IMR-90 (cell line): ENCODE measurements around the gene MAOB. TPM values are rescaled to one million over a fixed set of nuclear protein-coding genes. Genes with fewer than 3 reads are reported as not detected.

ENCODE experiments used
- ATAC-seq: fragments of 200-7000 bp; cut with Tn5 transposase; 2 replicates; pipeline ENCODE4 v1.9.1; 2020; ENCODE audit warnings: low read depth, mild to moderate bottlenecking, moderate library complexity
- BruUV-seq: library from RNA; stranded (reverse); fragments of 400-500 nt; replicated peaks from 2 replicates; lab custom pipeline; 2021; lab: Mats Ljungman, UMichigan
- CTCF ChIA-PET: fragments of 300-600 bp; formaldehyde crosslinking; extraction: SDS; loops from one replicate; lab custom pipeline; 2021; ENCODE audit warnings: antibody characterized with exemption; lab: Yijun Ruan, JAX
- POLR2A ChIA-PET: fragments of 300-600 bp; sonication (Branson Sonifier 250); formaldehyde crosslinking; loops from one replicate; lab custom pipeline; 2022; ENCODE audit warnings: antibody characterized with exemption; ENCODE audit not compliant: unreplicated experiment; lab: Charles Lee
- DNase-seq: peaks from one replicate; pipeline ENCODE4 v3.0.0; 2013
- H2AFZ ChIP-seq: replicated peaks from 2 replicates; pipeline ENCODE3; 2013; ENCODE audit warnings: low read length, mild to moderate bottlenecking; ENCODE audit not compliant: poor library complexity
- H2AK5ac ChIP-seq: 2 replicates; pipeline ENCODE4 v1.6.1; 2013; ENCODE audit warnings: low read depth, low read length, inconsistent platforms
- H2AK9ac ChIP-seq: replicated peaks from 2 replicates; pipeline ENCODE3; 2013; ENCODE audit warnings: mild to moderate bottlenecking, low read depth, low read length, moderate library complexity; ENCODE audit not compliant: poor library complexity
- H2BK120ac ChIP-seq: 2 replicates; pipeline ENCODE4 v1.6.1; 2013; ENCODE audit warnings: low read depth, low read length, inconsistent platforms
- H2BK15ac ChIP-seq: 3 replicates; pipeline ENCODE4 v1.6.1; 2013; ENCODE audit warnings: low read depth, low read length, inconsistent platforms
- H2BK20ac ChIP-seq: 2 replicates; pipeline ENCODE4 v1.6.1; 2013; ENCODE audit warnings: low read depth, mild to moderate bottlenecking, inconsistent platforms, low read length, moderate library complexity
- H2BK5ac ChIP-seq: 2 replicates; pipeline ENCODE4 v1.6.1; 2013; ENCODE audit warnings: mild to moderate bottlenecking, low read depth, low read length, inconsistent platforms; ENCODE audit not compliant: poor library complexity, severe bottlenecking
- H3K14ac ChIP-seq: replicated peaks from 2 replicates; pipeline ENCODE4 v1.6.1; 2013; ENCODE audit warnings: low read depth, low read length, inconsistent platforms
- H3K18ac ChIP-seq: 2 replicates; pipeline ENCODE4 v1.6.1; 2013; ENCODE audit warnings: low read depth, low read length, control low read depth
- H3K23ac ChIP-seq: 2 replicates; pipeline ENCODE4 v1.6.1; 2013; ENCODE audit warnings: low read depth, low read length, inconsistent platforms
- H3K27ac ChIP-seq: 2 replicates; pipeline ENCODE4 v1.5.1; 2013; ENCODE audit warnings: mild to moderate bottlenecking, control low read depth, low read length; ENCODE audit not compliant: insufficient read depth
- H3K27me3 ChIP-seq: 2 replicates; pipeline ENCODE4 v1.6.1; 2013; ENCODE audit warnings: low read length; ENCODE audit not compliant: control insufficient read depth, insufficient read depth
- H3K36me3 ChIP-seq: 2 replicates; pipeline ENCODE4 v1.6.1; 2013; ENCODE audit warnings: low read length, mixed read lengths; ENCODE audit not compliant: control insufficient read depth, insufficient read depth
- H3K4ac ChIP-seq: 2 replicates; pipeline ENCODE4 v1.6.1; 2013; ENCODE audit warnings: low read depth, low read length, inconsistent platforms
- H3K4me1 ChIP-seq: 2 replicates; pipeline ENCODE4 v1.6.1; 2013; ENCODE audit warnings: low read length, mixed read lengths; ENCODE audit not compliant: control insufficient read depth, insufficient read depth
- H3K4me2 ChIP-seq: 2 replicates; pipeline ENCODE4 v1.6.1; 2013; ENCODE audit warnings: low read depth, mild to moderate bottlenecking, control low read depth, low read length, moderate library complexity
- H3K4me3 ChIP-seq: 2 replicates; pipeline ENCODE4 v1.5.1; 2013; ENCODE audit warnings: low read depth, mild to moderate bottlenecking, control low read depth, low read length, moderate library complexity; ENCODE audit not compliant: insufficient read depth
- H3K56ac ChIP-seq: 2 replicates; pipeline ENCODE4 v1.6.1; 2013; ENCODE audit warnings: low read length, inconsistent platforms; ENCODE audit not compliant: insufficient read depth; ENCODE audit errors: extremely low read depth
- H3K79me1 ChIP-seq, 2 experiments: 2 replicates each; pipeline ENCODE4 v1.6.1; 2013; ENCODE audit warnings: low read length in 2 of 2, inconsistent platforms in 1 of 2, low read depth in 1 of 2
- H3K9ac ChIP-seq: 2 replicates; pipeline ENCODE4 v1.6.1; 2013; ENCODE audit warnings: low read depth, low read length, control low read depth
- H3K9me1 ChIP-seq: 2 replicates; pipeline ENCODE4 v1.6.1; 2013; ENCODE audit warnings: low read length, inconsistent platforms; ENCODE audit not compliant: insufficient read depth
- H3K9me3 ChIP-seq: 2 replicates; pipeline ENCODE4 v1.6.1; 2013; ENCODE audit warnings: low read length; ENCODE audit not compliant: control insufficient read depth, insufficient read depth
- H4K20me1 ChIP-seq: 2 replicates; pipeline ENCODE4 v1.6.1; 2013; ENCODE audit warnings: low read length, inconsistent platforms; ENCODE audit not compliant: insufficient read depth
- H4K5ac ChIP-seq: 2 replicates; pipeline ENCODE4 v1.6.1; 2013; ENCODE audit warnings: mild to moderate bottlenecking, low read depth, low read length, control low read depth
- H4K8ac ChIP-seq, 2 experiments: 2 replicates each; pipeline ENCODE4 v1.6.1; 2013; ENCODE audit warnings: low read depth in 2 of 2, low read length in 2 of 2, control low read depth in 1 of 2, inconsistent platforms in 1 of 2
- H4K91ac ChIP-seq: 2 replicates; pipeline ENCODE4 v1.6.1; 2013; ENCODE audit warnings: low read depth, low read length, inconsistent platforms; ENCODE audit not compliant: insufficient read depth
- MAFK ChIP-seq: IDR thresholded peaks from 2 replicates; pipeline ENCODE4 v1.6.1; 2012; ENCODE audit warnings: low read depth, low read length, improper control_type of control experiment
- MAZ ChIP-seq: IDR thresholded peaks from 2 replicates; pipeline ENCODE4 v1.6.1; 2012; ENCODE audit warnings: low read depth, mild to moderate bottlenecking, low read length, improper control_type of control experiment, moderate library complexity, borderline replicate concordance
- MXI1 ChIP-seq: IDR thresholded peaks from 2 replicates; pipeline ENCODE4 v1.6.1; 2012; ENCODE audit warnings: low read depth, mild to moderate bottlenecking, low read length, moderate library complexity, borderline replicate concordance
- WGBS, 2 experiments: methylation state at CpG; one replicate each; pipeline versions ENCODE4 v1.1.5 to v1.1.7; 2013; ENCODE audit warnings: missing lambda C conversion rate in 2 of 2; ENCODE audit not compliant: insufficient read length in 1 of 2; ENCODE audit errors: extremely low coverage in 2 of 2; 5-methylcytosine and 5-hydroxymethylcytosine counted together
- dilution Hi-C: fragments of 300-500 bp; cut with HindIII; formaldehyde crosslinking; loops from one replicate; pipeline ENCODE4 v1.14.3; 2018; ENCODE audit warnings: low sequenced_read_pairs; ENCODE audit not compliant: unreplicated experiment
- in situ Hi-C: fragments of 300-500 bp; cut with MboI; formaldehyde crosslinking; loops from 3 replicates; pipeline ENCODE4 v1.14.3; 2019; ENCODE audit warnings: low sequenced_read_pairs, inconsistent platforms, mixed read lengths
- intact Hi-C: fragments of 100-400 bp; cut with micrococcal nuclease; formaldehyde crosslinking; loops from 2 replicates; pipeline ENCODE4 v1.10.0; 2022
- polyA plus RNA-seq, 3 experiments: library from polyadenylated mRNA; depleted of rRNA; stranded (reverse); fragments of >200 nt; gene quantifications; 2 replicates each; pipeline ENCODE4 v1.2.3, GENCODE V29; 2012; ENCODE audit warnings: low replicate concordance in 1 of 3
- total RNA-seq: library from RNA; depleted of rRNA; stranded (reverse); fragments of >200 nt; gene quantifications from 2 replicates; pipeline ENCODE4 v1.2.3, GENCODE V29; 2012

Gene MAOB
- total and polyA plus RNA-seq, 2 of the 4 experiments (the other 2 are of a cell fraction) = 0.36 to 0.46 TPM

DNA sequence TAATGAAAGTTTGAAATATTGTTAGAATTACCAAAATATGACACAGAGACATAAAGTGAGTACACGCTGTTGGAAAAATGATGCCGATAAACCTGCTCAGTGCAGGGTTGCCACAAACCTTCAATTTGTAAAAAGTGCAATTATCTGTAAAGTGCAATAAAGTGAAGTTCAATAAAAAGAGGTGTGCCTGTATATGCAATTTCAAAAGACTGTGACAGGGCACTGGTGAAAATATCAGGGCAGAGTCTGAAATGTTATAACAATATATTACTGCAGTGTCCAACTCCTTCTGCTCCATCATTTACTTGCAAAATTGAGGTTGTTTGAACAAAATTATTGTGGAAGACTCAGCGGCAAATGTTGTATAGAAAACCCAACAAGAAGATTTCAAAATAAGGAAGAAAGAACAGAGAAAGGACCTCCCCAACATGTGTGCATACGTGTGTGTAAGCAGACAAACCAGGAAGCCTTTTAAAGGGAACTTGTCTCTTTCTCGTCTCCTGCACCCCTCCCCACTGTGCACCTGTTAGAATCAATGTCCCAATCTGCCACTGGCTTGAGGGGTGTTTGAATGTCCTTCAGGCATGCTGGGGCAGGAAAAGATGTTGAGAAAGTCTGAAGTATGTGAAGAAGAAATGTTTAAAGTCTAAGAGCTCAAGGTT lies 96.2 kb downstream of the MAOB start:
- CTCF ChIA-PET = no interaction called here
- intact Hi-C loops = no loop called here
- no peak overlapping the region for H2BK120ac ChIP-seq

More for the DNA sequence above, 96.2 kb downstream of the MAOB start:
- in situ Hi-C loops (no loop called here), dilution Hi-C loops (no loop called here)
- POLR2A ChIA-PET = no interaction called here
- no peak overlapping the region for H2BK15ac ChIP-seq
- no peaks in the 10 kb centered on the region for H3K4me1 ChIP-seq
- no peaks in the 10 kb centered on the region for H3K27me3 ChIP-seq
- no peak overlapping the region for H3K4me2 ChIP-seq
- H3K9me1 ChIP-seq = no peaks in the 10 kb centered on the region
- H3K27ac ChIP-seq = no peak overlapping the region
- H3K36me3 ChIP-seq = no peaks in the 10 kb centered on the region
- H3K9ac ChIP-seq = no peak overlapping the region
- TF ChIP-seq MAZ = no peak
- no peak for TF ChIP-seq MAFK
- no peak for TF ChIP-seq MXI1
- H4K91ac ChIP-seq = no peak overlapping the region
- no peak overlapping the region for H3K23ac ChIP-seq
- no peak overlapping the region for H3K14ac ChIP-seq
- H2AK5ac ChIP-seq = no peak overlapping the region
- H3K56ac ChIP-seq = no peak overlapping the region
- no peak overlapping the region for H3K4me3 ChIP-seq
- H2BK20ac ChIP-seq = no peak overlapping the region
- H3K4ac ChIP-seq = no peak overlapping the region
- ATAC-seq (no peak), DNase-seq (no peak)
- H4K20me1 ChIP-seq = no peaks in the 10 kb centered on the region
- WGBS, 2 experiments = 80% methylated on average over 1 of the region's 5 CpGs; no CpG with 5 or more reads in 1 of the 2 experiments
- no peak overlapping the region for H3K18ac ChIP-seq
- no peak overlapping the region for H2AFZ ChIP-seq
- H3K9me3 ChIP-seq = no peaks in the 10 kb centered on the region
- no peak overlapping the region for H4K5ac ChIP-seq
- H4K8ac ChIP-seq = no peak overlapping the region
- H3K79me1 ChIP-seq = no peaks in the 10 kb centered on the region
- H2BK5ac ChIP-seq = no peak overlapping the region
- BruUV-seq = no TSS peak
- no peak overlapping the region for H2AK9ac ChIP-seq
